H1 (cell line): ENCODE results near the gene TSPAN6. TPM values are rescaled to one million over a fixed set of nuclear protein-coding genes. Genes with fewer than 3 reads are reported as not detected.

Experiments used
- CHD2 ChIP-seq: IDR thresholded peaks from 2 replicates; pipeline ENCODE4 v1.6.1; 2012; ENCODE audit warnings: low read length, improper control_type of control experiment
- TAF1 ChIP-seq: IDR thresholded peaks from 2 replicates; pipeline ENCODE4 v1.6.1; 2011; ENCODE audit warnings: mild to moderate bottlenecking, low read depth, low read length
- polyA plus RNA-seq, 7 experiments: library from polyadenylated mRNA; depleted of rRNA in 3 of 7; stranded (reverse) in 5 of 7; unstranded in 2 of 7; fragments of >200 nt in 5 of 7; fragments of 200-250 nt in 2 of 7; gene quantifications; 1 replicate in 5 of 7; 2 replicates in 1 of 7; 4 replicates in 1 of 7; pipeline versions ENCODE4 v1.2.1 to v1.2.3, GENCODE V29; 2011 to 2013; ENCODE audit warnings: missing spikeins in 2 of 7, mixed read lengths in 2 of 7
- total RNA-seq: library from RNA; stranded (reverse); fragmentation: NEBNext Ultra II Directional; extraction: Animal tissue kit (Norgen Biotek cat#: 25700); gene quantifications from 2 replicates; pipeline ENCODE4 v1.2.1, GENCODE V29; 2021
- TF ChIP-seq, protein P1 (sequence below): fragments of 300-600 bp; sonication (generic); IDR thresholded peaks from 2 replicates; pipeline ENCODE4 v1.7.1; 2012; ENCODE audit warnings: low read length, moderate library complexity, mild to moderate bottlenecking, inconsistent platforms; ENCODE audit not compliant: insufficient replicate concordance

The TSPAN6 gene
- total and polyA plus RNA-seq, 2 of the 8 experiments (the other 6 are each of a cell fraction or from before 2014, with no cell fraction given) = 58.1 to 67.7 TPM

DNA sequence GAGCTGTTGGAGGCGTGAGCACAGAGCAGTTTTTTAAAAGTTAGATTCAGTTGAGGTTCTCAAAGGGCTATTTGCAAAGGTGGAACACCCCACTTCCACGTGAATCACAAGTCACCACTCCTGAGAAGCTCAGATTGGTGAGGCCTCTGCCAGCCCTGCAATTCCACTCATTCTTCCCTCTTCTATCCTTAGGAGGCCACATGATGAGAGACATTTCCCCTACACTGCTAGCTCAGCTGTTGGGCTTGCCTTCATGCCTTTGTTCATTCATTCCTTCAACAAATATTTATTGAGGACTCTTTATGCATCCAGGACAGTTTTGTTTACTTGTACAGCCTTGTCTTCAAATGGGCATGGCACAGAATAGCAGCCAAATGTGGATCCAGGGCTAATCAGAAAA, 11.1 kb upstream of the TSPAN6 start (continued):
- TF ChIP-seq, protein P1, sequence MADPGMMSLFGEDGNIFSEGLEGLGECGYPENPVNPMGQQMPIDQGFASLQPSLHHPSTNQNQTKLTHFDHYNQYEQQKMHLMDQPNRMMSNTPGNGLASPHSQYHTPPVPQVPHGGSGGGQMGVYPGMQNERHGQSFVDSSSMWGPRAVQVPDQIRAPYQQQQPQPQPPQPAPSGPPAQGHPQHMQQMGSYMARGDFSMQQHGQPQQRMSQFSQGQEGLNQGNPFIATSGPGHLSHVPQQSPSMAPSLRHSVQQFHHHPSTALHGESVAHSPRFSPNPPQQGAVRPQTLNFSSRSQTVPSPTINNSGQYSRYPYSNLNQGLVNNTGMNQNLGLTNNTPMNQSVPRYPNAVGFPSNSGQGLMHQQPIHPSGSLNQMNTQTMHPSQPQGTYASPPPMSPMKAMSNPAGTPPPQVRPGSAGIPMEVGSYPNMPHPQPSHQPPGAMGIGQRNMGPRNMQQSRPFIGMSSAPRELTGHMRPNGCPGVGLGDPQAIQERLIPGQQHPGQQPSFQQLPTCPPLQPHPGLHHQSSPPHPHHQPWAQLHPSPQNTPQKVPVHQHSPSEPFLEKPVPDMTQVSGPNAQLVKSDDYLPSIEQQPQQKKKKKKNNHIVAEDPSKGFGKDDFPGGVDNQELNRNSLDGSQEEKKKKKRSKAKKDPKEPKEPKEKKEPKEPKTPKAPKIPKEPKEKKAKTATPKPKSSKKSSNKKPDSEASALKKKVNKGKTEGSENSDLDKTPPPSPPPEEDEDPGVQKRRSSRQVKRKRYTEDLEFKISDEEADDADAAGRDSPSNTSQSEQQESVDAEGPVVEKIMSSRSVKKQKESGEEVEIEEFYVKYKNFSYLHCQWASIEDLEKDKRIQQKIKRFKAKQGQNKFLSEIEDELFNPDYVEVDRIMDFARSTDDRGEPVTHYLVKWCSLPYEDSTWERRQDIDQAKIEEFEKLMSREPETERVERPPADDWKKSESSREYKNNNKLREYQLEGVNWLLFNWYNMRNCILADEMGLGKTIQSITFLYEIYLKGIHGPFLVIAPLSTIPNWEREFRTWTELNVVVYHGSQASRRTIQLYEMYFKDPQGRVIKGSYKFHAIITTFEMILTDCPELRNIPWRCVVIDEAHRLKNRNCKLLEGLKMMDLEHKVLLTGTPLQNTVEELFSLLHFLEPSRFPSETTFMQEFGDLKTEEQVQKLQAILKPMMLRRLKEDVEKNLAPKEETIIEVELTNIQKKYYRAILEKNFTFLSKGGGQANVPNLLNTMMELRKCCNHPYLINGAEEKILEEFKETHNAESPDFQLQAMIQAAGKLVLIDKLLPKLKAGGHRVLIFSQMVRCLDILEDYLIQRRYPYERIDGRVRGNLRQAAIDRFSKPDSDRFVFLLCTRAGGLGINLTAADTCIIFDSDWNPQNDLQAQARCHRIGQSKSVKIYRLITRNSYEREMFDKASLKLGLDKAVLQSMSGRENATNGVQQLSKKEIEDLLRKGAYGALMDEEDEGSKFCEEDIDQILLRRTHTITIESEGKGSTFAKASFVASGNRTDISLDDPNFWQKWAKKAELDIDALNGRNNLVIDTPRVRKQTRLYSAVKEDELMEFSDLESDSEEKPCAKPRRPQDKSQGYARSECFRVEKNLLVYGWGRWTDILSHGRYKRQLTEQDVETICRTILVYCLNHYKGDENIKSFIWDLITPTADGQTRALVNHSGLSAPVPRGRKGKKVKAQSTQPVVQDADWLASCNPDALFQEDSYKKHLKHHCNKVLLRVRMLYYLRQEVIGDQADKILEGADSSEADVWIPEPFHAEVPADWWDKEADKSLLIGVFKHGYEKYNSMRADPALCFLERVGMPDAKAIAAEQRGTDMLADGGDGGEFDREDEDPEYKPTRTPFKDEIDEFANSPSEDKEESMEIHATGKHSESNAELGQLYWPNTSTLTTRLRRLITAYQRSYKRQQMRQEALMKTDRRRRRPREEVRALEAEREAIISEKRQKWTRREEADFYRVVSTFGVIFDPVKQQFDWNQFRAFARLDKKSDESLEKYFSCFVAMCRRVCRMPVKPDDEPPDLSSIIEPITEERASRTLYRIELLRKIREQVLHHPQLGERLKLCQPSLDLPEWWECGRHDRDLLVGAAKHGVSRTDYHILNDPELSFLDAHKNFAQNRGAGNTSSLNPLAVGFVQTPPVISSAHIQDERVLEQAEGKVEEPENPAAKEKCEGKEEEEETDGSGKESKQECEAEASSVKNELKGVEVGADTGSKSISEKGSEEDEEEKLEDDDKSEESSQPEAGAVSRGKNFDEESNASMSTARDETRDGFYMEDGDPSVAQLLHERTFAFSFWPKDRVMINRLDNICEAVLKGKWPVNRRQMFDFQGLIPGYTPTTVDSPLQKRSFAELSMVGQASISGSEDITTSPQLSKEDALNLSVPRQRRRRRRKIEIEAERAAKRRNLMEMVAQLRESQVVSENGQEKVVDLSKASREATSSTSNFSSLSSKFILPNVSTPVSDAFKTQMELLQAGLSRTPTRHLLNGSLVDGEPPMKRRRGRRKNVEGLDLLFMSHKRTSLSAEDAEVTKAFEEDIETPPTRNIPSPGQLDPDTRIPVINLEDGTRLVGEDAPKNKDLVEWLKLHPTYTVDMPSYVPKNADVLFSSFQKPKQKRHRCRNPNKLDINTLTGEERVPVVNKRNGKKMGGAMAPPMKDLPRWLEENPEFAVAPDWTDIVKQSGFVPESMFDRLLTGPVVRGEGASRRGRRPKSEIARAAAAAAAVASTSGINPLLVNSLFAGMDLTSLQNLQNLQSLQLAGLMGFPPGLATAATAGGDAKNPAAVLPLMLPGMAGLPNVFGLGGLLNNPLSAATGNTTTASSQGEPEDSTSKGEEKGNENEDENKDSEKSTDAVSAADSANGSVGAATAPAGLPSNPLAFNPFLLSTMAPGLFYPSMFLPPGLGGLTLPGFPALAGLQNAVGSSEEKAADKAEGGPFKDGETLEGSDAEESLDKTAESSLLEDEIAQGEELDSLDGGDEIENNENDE = no peak
- TF ChIP-seq TAF1 (no peak), CHD2 (no peak)
